ENCODE results near the gene ZNF653. TPM values are rescaled to one million over a fixed set of nuclear protein-coding genes. Genes with fewer than 3 reads are reported as not detected.

ZNF653 gene
- total and polyA plus RNA-seq, 2 of the 8 experiments (the other 6 are each of a cell fraction or from before 2014, with no cell fraction given) = 7.0 to 7.9 TPM

DNA sequence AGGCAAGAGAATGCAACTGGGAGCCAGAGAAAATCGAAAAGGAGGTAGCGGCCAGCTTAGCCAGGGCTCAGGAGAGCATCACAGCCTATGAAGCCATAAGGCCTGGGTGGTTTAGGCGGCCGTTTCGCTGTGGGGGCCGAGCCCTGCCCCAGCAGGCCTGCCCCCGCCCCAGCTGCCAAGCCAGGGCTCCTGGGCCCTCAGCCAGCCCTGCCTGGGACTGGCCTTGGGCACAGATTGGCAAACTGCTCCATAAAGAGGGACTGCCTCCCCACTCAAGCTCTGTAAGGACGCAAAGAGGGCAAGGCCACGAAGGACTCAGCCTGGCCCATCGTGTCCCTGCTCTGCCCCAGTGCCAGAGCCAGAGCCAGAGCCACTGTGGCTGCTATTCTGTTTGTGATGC, 10.2 kb downstream of the ZNF653 start (continued):
- TF ChIP-seq TAF7 (optimal IDR thresholded peaks at IDR 0.05; ENCODE audit: borderline replicate concordance, low read depth, low read length) = no peak
- TF ChIP-seq, protein P1, sequence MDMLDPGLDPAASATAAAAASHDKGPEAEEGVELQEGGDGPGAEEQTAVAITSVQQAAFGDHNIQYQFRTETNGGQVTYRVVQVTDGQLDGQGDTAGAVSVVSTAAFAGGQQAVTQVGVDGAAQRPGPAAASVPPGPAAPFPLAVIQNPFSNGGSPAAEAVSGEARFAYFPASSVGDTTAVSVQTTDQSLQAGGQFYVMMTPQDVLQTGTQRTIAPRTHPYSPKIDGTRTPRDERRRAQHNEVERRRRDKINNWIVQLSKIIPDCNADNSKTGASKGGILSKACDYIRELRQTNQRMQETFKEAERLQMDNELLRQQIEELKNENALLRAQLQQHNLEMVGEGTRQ (IDR thresholded peaks at IDR 0.05; ENCODE audit: low read length) = no peak
